BE2C (cell line): ENCODE measurements around the gene NOLC1.

Source experiments
- DNase-seq: peaks from one replicate; pipeline ENCODE4 v3.0.0-alpha.2; 2020
- H3K27me3 ChIP-seq: fragments of 250-450 bp; sonication (Bioruptor Pico); 2 replicates; pipeline ENCODE4 v1.5.1; 2020; ENCODE audit warnings: mild to moderate bottlenecking
- H3K36me3 ChIP-seq: fragments of 250-450 bp; sonication (Bioruptor Pico); 2 replicates; pipeline ENCODE4 v1.5.1; 2020; ENCODE audit warnings: mild to moderate bottlenecking
- H3K4me1 ChIP-seq: fragments of 250-450 bp; sonication (Bioruptor Pico); 2 replicates; pipeline ENCODE4 v1.5.1; 2020
- H3K4me3 ChIP-seq: 2 replicates; pipeline ENCODE4 v1.5.1; 2011; ENCODE audit warnings: low read depth, low read length
- H3K9me3 ChIP-seq: fragments of 250-450 bp; sonication (Bioruptor Pico); 2 replicates; pipeline ENCODE4 v1.5.1; 2020
- TF ChIP-seq, protein P1 (sequence below): IDR thresholded peaks from 2 replicates; pipeline ENCODE4 v1.5.1; 2012; ENCODE audit warnings: mild to moderate bottlenecking, low read depth, low read length

Gene NOLC1

DNA sequence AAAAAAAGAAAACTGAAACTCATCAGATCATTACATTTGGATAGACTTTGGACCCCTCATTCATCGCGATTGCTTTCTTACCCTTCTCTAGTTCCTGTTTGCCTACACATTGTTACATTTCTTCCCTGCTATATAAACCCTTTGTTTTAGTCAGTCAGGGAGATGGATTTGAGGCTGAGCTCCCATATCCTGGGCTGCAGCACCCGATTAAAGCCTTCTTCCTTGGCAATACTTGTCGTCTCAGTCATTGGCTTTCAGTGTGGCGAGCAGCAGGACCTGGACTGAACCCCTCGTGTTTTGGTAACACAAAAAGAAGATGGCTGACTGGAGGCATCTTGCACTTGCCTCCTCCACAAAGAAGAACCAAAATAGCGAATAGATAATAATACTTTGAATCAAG lies 39.8 kb downstream of the NOLC1 start:
- no peak for DNase-seq
- Histone ChIP-seq H3K9me3 (no peaks in the 10 kb centered on the region; the same call in 1 of the 2 replicates), H3K27me3 (no peaks in the 10 kb centered on the region), H3K4me1 (no peaks in the 10 kb centered on the region), H3K36me3 (no peaks in the 10 kb centered on the region), H3K4me3 (no peak overlapping the region)
- TF ChIP-seq, protein P1, sequence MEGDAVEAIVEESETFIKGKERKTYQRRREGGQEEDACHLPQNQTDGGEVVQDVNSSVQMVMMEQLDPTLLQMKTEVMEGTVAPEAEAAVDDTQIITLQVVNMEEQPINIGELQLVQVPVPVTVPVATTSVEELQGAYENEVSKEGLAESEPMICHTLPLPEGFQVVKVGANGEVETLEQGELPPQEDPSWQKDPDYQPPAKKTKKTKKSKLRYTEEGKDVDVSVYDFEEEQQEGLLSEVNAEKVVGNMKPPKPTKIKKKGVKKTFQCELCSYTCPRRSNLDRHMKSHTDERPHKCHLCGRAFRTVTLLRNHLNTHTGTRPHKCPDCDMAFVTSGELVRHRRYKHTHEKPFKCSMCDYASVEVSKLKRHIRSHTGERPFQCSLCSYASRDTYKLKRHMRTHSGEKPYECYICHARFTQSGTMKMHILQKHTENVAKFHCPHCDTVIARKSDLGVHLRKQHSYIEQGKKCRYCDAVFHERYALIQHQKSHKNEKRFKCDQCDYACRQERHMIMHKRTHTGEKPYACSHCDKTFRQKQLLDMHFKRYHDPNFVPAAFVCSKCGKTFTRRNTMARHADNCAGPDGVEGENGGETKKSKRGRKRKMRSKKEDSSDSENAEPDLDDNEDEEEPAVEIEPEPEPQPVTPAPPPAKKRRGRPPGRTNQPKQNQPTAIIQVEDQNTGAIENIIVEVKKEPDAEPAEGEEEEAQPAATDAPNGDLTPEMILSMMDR: no peak

DNA sequence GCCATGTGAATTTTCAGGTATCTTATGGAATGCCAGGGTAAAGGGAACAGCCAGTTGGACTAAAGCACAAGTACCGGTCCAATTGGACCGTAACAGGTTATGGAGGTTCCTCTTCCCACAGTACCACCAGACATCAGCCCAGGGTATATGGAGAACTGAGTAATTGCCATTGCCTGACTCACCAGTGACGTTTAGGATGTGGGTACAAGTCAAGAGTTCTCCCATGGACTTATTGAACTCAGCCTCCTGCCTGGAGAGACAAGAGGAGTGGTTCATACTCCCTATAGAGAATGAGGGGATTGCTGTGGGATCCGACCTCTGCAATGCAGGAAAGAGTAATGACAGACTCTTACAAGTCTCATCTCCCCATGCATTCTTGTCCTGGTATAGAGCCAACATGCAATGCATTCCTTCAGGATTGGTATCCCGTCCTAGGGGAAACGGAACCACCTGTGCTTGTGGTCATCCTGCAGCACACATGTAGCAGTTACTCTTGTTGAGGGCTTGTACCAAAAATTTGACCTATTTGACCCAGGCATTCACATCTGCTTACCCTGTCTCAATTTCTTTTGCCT lies 43.2 kb downstream of the NOLC1 start:
- Histone ChIP-seq H3K9me3 (no peaks in the 10 kb centered on the region; the same call in 1 of the 2 replicates), H3K36me3 (no peaks in the 10 kb centered on the region), H3K27me3 (no peaks in the 10 kb centered on the region), H3K4me3 (no peak overlapping the region), H3K4me1 (no peaks in the 10 kb centered on the region)
- DNase-seq: no peak
- TF ChIP-seq, protein P1: no peak

GRCh38 chr10:102196893-102197292 lies 44.7 kb downstream of the NOLC1 start:
- no peaks in the 10 kb centered on the region for H3K27me3 ChIP-seq
- DNase-seq: no peak
- H3K9me3 ChIP-seq: no peaks in the 10 kb centered on the region; the same call in 1 of the 2 replicates

GRCh38 chr10:102198027-102198426 lies 45.8 kb downstream of the NOLC1 start:
- Histone ChIP-seq H3K9me3 (no peaks in the 10 kb centered on the region), H3K36me3 (no peaks in the 10 kb centered on the region), H3K27me3 (no peaks in the 10 kb centered on the region), H3K4me1 (no peaks in the 10 kb centered on the region), H3K4me3 (no peak overlapping the region)
- TF ChIP-seq, protein P1: no peak
- no peak for DNase-seq

More at GRCh38 chr10:102196893-102197292, 44.7 kb downstream of the NOLC1 start:
- H3K4me3 ChIP-seq: no peak overlapping the region
- TF ChIP-seq, protein P1: no peak
- H3K4me1 ChIP-seq: no peaks in the 10 kb centered on the region
- H3K36me3 ChIP-seq: no peaks in the 10 kb centered on the region

DNA sequence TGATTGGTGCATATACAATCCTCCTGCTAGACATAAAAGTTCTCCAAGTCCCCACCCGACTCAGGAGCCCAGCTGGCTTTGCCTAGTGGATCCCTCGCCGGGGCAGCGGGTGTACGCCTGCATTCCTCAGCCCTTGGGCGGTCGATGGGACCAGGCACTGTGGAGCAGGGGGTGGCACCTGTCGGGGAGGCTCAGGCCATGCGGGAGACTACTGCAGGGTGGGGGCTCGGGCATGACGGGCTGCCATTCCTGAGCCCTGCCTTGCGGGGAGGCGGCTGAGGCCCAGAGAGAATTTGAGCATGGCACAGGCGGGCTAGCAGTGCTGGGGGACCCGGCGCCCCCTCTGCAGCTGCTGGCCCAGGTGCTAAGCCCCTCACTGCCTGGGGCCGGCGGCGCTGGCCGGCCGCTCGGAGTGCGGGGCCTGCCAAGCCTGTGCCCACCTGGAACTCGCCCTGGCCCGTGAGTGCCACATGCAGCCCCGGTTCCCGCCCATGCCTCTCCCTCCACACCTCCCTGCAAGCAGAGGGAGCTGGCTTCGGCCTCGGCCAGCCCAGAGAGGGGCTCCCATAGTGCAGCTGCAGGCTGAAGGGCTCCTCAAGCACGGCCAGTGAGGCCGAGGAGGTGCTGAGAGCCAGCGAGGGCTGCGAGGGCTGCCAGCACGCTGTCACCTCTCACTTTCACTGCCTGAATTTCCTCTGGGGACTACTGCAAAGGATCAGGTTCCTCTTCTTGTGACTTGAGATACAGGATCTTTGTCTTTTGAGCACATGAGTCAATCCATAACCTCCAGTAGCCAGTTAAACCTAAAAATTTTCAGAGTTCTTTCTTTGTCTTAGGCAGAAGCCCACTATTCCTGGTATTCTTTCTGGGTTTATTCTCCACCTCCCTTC lies 48.8 kb downstream of the NOLC1 start:
- Histone ChIP-seq H3K27me3 (no peaks in the 10 kb centered on the region), H3K4me1 (no peaks in the 10 kb centered on the region), H3K9me3 (no peaks in the 10 kb centered on the region; the same call in 1 of the 2 replicates), H3K4me3 (no peak overlapping the region), H3K36me3 (no peaks in the 10 kb centered on the region)
- TF ChIP-seq, protein P1: no peak
- no peak for DNase-seq

GRCh38 chr10:102202386-102202785 lies 50.2 kb downstream of the NOLC1 start:
- H3K36me3 ChIP-seq: no peaks in the 10 kb centered on the region
- no peaks in the 10 kb centered on the region; the same call in 1 of the 2 replicates for H3K9me3 ChIP-seq
- H3K4me3 ChIP-seq: no peak overlapping the region
- no peaks in the 10 kb centered on the region for H3K4me1 ChIP-seq
- H3K27me3 ChIP-seq: no peaks in the 10 kb centered on the region
- TF ChIP-seq, protein P1: no peak
- DNase-seq: no peak
